Measurements from ENCODE around the gene BAIAP2L1. TPM values are rescaled to one million over a fixed set of nuclear protein-coding genes. Genes with fewer than 3 reads are reported as not detected.

BAIAP2L1 gene
- total and polyA plus RNA-seq, 4 donors: 12.5 to 29.2 (median 19.9) TPM

GRCh38 chr7:98406827-98407226 lies 5.9 kb upstream of the BAIAP2L1 start:
- H3K4me1 ChIP-seq (ENCODE audit: control insufficient read depth in 5 of 5, insufficient read depth in 5 of 5, low read length in 5 of 5): no peaks in the 10 kb centered on the region
- no peak overlapping the region for H3K4me3 ChIP-seq
- no peaks in the 10 kb centered on the region for H3K36me3 ChIP-seq (ENCODE audit: control insufficient read depth in 4 of 4, insufficient read depth in 4 of 4, low read length in 4 of 4)
- no peak overlapping the region for H3K9ac ChIP-seq (ENCODE audit: insufficient read depth in 1 of 2, low read length in 2 of 2)
- no peak for TF ChIP-seq CTCF (IDR thresholded peaks at IDR 0.05; ENCODE audit: control extremely low read depth, extremely low read depth)
- no peak for ATAC-seq (ENCODE audit: insufficient read depth, low FRiP score)
- no peak overlapping the region for H3K27ac ChIP-seq (ENCODE audit: low read depth in 1 of 2, low read length in 1 of 2)
- DNase-seq: no peak
- no peaks in the 10 kb centered on the region for H3K27me3 ChIP-seq (ENCODE audit: control insufficient read depth in 3 of 3, insufficient read depth in 3 of 3, low read length in 2 of 3)
- H3K9me3 ChIP-seq (ENCODE audit: control insufficient read depth in 4 of 4, insufficient read depth in 3 of 4, low read length in 3 of 4): no peaks in the 10 kb centered on the region
- 92 to 93% methylated on average over 9 of the region's 9 CpGs for WGBS, 2 donors

GRCh38 chr7:98404840-98405239 lies 4.0 kb upstream of the BAIAP2L1 start:
- DNase-seq: no peak
- TF ChIP-seq CTCF (IDR thresholded peaks at IDR 0.05; ENCODE audit: control extremely low read depth, extremely low read depth): no peak
- no peak overlapping the region for H3K27ac ChIP-seq (ENCODE audit: low read depth in 1 of 2, low read length in 1 of 2)
- H3K4me1 ChIP-seq (ENCODE audit: control insufficient read depth in 5 of 5, insufficient read depth in 5 of 5, low read length in 5 of 5): peaks cover 0 to 3% (median 0%) of the 10 kb centered on the region in 5 donors
- no peaks in the 10 kb centered on the region for H3K36me3 ChIP-seq (ENCODE audit: control insufficient read depth in 4 of 4, insufficient read depth in 4 of 4, low read length in 4 of 4)
- 89 to 90% methylated on average over 2 of the region's 2 CpGs for WGBS, 2 donors
- no peak overlapping the region for H3K9ac ChIP-seq (ENCODE audit: insufficient read depth in 1 of 2, low read length in 2 of 2)
- no peak for ATAC-seq (ENCODE audit: insufficient read depth, low FRiP score)
- no peaks in the 10 kb centered on the region for H3K27me3 ChIP-seq (ENCODE audit: control insufficient read depth in 3 of 3, insufficient read depth in 3 of 3, low read length in 2 of 3)
- H3K4me3 ChIP-seq: no peak overlapping the region
- H3K9me3 ChIP-seq (ENCODE audit: control insufficient read depth in 4 of 4, insufficient read depth in 3 of 4, low read length in 3 of 4): no peaks in the 10 kb centered on the region

GRCh38 chr7:98399890-98400541 lies 874 bp downstream of the BAIAP2L1 start:
- no peak for TF ChIP-seq CTCF (IDR thresholded peaks at IDR 0.05; ENCODE audit: control extremely low read depth, extremely low read depth)
- Histone ChIP-seq H3K27ac (ENCODE audit: low read depth in 1 of 2, low read length in 1 of 2) (peak overlapping the region in 1 of 2 donors; percentile 41), H3K36me3 (ENCODE audit: control insufficient read depth in 4 of 4, insufficient read depth in 4 of 4, low read length in 4 of 4) (no peaks in the 10 kb centered on the region), H3K9me3 (ENCODE audit: control insufficient read depth in 4 of 4, insufficient read depth in 3 of 4, low read length in 3 of 4) (no peaks in the 10 kb centered on the region), H3K9ac (ENCODE audit: insufficient read depth in 1 of 2, low read length in 2 of 2) (peak overlapping the region in 1 of 2 donors; percentile 39), H3K27me3 (ENCODE audit: control insufficient read depth in 3 of 3, insufficient read depth in 3 of 3, low read length in 2 of 3) (peaks cover 0 to 3% (median 0%) of the 10 kb centered on the region in 3 donors), H3K4me1 (ENCODE audit: control insufficient read depth in 5 of 5, insufficient read depth in 5 of 5, low read length in 5 of 5) (peaks cover 0 to 3% (median 0%) of the 10 kb centered on the region in 5 donors), H3K4me3 (peak overlapping the region; percentile 19)
- 8 to 11% methylated on average over 19 to 20 of the region's 22 CpGs for WGBS, 2 donors
- ATAC-seq (ENCODE audit: insufficient read depth, low FRiP score) (no peak), DNase-seq (peak in 2 of 3 donors; percentile 20 to 25)
